NCI-H1436 treated with DMSO at 0.1 percent for 48 hours (cell line): ENCODE measurements around the gene TMEM151A.
"Not testable (repeated sequence)": the region's sequence is repeated elsewhere in the genome, so short reads cannot be mapped to it uniquely, and the experiment has no call there.

Experiments
- DNase-seq: peaks from one replicate; lab custom pipeline; 2025; lab: John Stamatoyannopoulos, UW

Gene TMEM151A

GRCh38 chr11:66291706-66292542 lies at the start of gene TMEM151A:
Gene TMEM151A, plus strand, starts transcription at chr11:66291894. Its CDS starts 120 bp downstream, at chr11:66292014.
- DNase-seq, result no peak

DNA sequence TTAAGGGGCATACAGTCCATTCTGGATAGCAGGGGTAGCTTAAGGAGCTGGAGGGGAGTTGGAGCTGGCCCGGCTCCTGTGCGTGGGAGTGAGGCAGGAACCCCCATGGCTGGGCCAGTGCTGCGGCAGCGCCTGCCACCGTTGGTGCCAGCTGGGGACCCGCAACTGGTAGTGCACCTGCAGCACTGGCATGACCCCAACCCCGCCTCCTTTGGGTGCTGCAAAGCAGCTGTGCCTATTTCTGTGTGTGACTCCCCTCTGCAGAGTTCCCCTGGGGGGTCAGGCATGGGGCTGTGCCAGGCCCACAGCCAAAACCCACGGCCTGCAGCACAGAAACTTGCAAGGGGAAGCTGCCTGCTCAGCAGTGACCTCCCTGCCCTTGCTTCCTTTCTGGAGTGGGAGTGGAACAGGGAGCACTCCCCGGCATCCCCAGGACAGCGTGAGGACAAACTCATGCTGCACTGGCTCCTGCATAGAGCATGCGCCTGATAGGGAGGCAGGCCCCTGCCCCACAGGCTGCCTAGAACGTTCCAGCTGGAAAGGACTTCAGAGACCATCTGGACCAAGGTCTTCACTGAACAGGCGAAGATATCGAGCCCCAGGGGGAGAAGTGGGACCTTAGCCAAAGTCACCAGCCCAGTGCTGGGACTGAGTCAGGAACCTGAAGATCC lies 49.5 kb upstream of the TMEM151A start:
- DNase-seq, result no peak

DNA sequence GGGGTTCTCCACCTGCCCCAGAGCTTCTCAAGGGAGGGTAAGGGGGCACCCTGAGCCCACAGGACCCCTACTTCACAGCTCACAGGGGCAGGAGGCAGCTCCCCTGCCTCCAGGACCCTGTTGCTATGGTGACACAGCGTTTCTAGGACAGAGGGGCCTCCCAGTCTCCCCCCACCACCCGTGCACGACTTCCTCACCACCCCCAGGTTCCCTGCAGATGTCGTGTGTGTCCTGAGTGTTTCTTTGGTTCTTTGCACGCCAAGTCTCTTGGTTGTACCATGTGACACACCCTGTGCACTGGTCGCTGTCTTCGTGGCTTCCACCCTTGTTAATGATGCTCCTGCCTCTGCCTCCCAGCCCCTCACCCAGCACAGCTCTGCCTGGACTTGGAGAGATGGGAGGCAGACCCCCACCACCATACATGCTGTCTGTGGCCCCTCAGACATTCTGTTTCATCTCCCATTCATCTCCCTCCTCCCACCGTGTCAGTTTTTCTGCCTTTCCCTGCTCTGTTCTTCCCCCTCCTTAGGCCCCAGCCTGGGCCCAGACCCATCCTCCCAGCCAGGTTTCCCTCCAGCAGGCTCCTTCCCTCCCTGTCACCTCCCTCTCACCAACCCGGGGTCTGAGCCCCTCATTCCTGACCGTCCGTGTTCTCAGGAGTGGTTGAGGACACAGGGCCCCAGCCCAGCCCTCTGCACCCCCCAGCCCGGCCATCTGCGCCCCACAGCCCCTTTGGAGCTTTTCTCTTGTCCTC lies 47.7 kb upstream of the TMEM151A start:
- DNase-seq, result no peak

DNA sequence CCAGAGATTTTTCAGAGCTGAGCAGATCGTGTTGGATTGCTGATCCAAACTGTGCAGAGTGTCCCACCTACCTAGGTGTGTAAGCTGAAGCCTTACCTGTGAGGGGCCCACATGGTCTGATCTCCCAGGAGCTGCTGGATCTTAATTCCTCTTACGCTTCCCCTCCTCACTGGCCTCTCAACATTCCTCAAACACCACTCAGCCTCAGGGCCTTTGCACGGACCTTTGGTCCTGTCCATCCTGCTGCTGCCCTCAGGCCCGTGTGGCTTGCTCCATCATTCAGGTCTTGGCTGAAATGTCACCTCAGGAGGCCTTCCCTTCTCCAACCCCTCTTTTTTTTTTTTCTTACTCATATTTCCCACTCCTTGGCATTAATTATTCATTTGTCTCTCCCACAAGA lies 44.4 kb upstream of the TMEM151A start:
- no peak for DNase-seq

- no peak for DNase-seq
Measured at GRCh38 chr11:66247801-66248200, 43.9 kb upstream of the TMEM151A start.

- no peak for DNase-seq
Measured at GRCh38 chr11:66248903-66249302, 42.8 kb upstream of the TMEM151A start.

GRCh38 chr11:66251809-66252208 lies 39.9 kb upstream of the TMEM151A start:
- DNase-seq, result no peak

DNA sequence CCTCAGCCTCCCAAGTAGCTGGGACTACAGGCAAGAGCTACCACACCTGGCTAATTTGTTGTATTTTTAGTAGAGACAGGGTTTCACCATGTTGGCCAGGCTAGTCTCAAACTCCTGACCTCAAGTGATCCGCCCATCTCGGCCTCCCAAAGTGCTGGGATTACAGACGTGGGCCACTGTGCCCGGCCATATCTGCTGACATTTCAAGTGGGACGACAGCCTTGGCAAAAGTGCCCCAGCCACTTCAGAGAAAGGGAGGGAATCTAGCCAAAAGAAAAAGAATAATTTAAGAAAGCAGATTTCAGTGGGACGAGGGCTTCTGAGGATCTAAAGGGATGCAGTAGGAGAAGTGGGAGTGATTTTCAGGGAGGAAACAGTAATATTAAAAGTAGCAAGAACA lies 38.6 kb upstream of the TMEM151A start:
- not testable (repeated sequence) for DNase-seq

DNA sequence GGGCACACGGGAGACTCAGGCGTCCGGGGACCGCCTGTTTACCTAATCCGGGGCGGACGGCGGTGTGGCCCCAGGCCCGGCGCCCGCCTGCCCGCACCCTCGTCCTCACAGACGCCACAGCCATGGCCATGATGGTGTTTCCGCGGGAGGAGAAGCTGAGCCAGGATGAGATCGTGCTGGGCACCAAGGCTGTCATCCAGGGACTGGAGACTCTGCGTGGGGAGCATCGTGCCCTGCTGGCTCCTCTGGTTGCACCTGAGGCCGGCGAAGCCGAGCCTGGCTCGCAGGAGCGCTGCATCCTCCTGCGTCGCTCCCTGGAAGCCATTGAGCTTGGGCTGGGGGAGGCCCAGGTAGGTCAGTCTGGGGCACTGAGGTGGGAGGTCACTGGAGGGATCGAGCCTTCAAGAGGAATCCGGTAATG lies 33.2 kb upstream of the TMEM151A start:
- no peak for DNase-seq

- no peak for DNase-seq
Measured at GRCh38 chr11:66259225-66259624, 32.5 kb upstream of the TMEM151A start.

DNA sequence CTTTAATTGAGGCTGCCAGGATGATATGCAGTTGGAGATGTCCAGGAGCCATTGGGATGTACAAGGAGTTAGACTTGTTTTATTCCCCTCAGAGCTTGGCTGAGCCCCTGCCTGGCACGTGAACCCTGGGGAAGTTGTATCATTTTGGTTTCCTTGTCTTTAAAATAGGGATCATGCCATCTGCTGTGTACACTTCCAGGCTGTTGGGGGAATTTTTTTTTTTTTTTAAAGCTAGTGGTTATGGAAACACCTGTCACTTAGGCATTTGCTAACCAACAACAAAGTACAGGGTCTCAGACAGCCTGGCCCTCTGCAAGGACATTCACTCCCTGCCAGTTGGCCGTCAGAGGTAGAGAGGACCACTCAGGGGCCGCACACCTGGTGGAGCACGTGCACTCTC lies 31.7 kb upstream of the TMEM151A start:
- no peak for DNase-seq

DNA sequence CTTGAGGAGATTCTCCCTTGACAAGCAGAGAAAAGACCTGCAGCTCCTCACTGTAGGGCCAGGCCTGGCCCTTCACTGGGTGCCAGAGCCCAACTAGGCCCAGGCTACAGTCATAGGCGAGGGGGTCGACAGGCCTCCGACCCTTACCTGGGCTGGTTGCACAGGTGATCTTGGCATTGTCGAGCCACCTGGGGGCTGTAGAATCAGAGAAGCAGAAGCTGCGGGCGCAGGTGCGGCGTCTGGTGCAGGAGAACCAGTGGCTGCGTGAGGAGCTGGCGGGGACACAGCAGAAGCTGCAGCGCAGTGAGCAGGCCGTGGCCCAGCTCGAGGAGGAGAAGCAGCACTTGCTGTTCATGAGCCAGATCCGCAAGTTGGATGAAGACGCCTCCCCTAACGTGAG lies 30.1 kb upstream of the TMEM151A start:
- DNase-seq, result no peak

GRCh38 chr11:66262191-66262590 lies 29.5 kb upstream of the TMEM151A start:
- no peak for DNase-seq

GRCh38 chr11:66262696-66263095 lies 29.0 kb upstream of the TMEM151A start:
- no peak for DNase-seq

GRCh38 chr11:66263231-66263630 lies 28.5 kb upstream of the TMEM151A start:
- no peak for DNase-seq

- no peak for DNase-seq
Measured at GRCh38 chr11:66263785-66264184, 27.9 kb upstream of the TMEM151A start.

DNA sequence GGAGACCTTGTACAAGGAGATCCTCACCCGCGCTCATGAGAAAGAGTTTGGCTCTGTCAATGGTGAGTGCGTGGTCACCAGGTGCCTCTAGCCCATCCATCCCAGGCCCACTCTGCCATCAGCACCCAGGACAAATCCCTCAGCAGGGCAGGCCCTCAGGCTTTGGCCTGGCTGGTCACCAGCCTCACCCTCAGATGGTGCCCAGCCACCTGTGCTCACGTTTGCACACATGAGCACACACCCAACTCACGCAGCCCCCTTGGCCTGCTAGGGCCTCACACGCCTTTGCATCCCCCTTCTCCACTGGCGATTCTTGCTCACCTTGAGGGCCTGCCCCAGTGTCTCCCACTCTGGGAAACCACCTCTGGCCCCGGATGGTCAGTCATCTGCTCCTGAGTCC lies 27.3 kb upstream of the TMEM151A start:
- no peak for DNase-seq

GRCh38 chr11:66264914-66265313 lies 26.8 kb upstream of the TMEM151A start:
- DNase-seq, result no peak

DNA sequence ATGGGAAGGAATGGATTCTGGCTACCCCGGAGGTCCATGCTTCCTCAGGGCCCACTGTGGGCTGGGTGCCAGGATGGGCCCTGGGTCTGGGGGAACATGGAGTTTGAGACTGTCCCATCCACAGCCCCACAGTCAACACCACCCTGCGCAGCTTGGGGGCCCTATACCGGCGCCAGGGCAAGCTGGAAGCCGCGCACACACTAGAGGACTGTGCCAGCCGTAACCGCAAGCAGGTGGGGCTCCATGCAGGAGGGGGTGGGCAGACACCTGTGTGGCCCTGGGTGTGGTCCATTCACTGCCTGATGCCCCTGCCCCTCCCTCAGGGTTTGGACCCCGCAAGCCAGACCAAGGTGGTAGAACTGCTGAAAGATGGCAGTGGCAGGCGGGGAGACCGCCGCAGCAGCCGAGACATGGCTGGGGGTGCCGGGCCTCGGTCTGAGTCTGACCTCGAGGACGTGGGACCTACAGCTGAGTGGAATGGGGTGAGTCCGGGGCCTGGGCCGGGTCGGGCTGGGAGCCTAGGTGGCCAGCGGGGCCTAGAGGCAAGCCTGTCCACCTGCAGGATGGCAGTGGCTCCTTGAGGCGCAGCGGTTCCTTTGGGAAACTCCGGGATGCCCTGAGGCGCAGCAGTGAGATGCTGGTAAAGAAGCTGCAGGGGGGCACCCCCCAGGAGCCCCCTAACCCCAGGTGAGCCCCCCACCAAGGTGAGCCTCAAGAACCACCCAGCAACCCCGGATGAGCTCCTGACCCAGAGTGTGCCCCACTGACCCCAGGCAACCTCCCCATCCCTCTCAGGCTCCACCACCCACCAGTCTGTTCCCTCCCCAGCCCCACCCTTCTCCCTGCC lies 25.9 kb upstream of the TMEM151A start:
- no peak for DNase-seq

GRCh38 chr11:66266378-66267038 lies 25.2 kb upstream of the TMEM151A start:
- DNase-seq, result no peak

DNA sequence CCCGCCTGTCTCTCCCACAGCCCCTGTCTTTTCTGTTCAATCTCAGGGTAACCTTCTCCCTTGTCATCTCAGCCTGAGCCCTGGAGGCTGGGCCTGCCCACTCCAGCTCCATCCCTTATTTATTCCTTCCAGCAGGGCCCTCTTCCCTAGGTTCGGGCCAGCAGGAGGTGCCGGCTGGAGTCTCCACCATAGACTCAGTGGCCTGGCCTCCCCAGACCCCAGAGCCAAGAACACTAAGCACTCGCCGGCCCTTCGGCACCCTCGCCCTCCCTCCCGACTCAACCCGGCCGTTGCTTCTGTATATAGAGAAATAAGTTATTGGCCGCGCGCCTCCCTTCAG lies 24.7 kb upstream of the TMEM151A start:
- DNase-seq, result no peak
